Activated CD4-positive, alpha-beta T cell treated with anti-CD3 and anti-CD28 coated beads, Interleukin-2, Interleukin-6, amounts not matched to agents 100 ng/mL and 50 ng/mL, durations not matched to agents 16 hours and 8 hours (primary cell): ENCODE data around the gene ARL13B.
"Not testable (repeated sequence)": the region's sequence is repeated elsewhere in the genome, so short reads cannot be mapped to it uniquely, and the experiment has no call there.

ENCODE experiments used
- DNase-seq: peaks from one replicate; pipeline ENCODE4 v3.0.0-alpha.2; 2020

The ARL13B gene

DNA sequence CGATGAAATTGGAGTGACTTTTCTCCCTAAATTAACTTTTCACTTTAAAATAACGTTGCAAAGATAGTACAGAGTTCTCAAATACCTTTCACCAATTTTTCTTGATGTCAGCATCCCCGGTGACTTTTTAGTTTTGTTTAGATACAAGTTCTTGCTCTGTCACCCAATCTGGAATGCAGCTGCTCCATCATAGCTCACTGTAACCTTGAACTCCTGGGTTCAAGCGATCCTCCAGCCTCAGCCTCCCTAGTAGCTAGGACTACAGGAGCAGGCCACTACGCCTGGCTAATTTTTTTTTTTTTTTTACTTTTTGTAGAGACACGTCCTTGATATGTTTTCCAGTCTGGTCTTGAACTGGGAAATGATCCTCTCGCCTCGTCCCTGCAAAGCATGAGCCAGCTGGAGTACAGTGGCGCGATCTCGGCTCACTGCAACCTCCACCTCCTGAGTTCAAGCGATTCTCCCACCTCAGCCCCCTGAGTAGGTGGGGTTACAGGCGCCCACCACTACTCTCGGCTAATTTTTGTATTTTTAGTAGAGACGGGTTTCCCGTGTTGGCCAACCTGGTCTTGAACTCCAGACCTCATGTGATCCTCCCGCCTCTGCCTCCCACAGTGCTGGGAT is 83.7 kb downstream of the ARL13B start:
- no peak for DNase-seq

DNA sequence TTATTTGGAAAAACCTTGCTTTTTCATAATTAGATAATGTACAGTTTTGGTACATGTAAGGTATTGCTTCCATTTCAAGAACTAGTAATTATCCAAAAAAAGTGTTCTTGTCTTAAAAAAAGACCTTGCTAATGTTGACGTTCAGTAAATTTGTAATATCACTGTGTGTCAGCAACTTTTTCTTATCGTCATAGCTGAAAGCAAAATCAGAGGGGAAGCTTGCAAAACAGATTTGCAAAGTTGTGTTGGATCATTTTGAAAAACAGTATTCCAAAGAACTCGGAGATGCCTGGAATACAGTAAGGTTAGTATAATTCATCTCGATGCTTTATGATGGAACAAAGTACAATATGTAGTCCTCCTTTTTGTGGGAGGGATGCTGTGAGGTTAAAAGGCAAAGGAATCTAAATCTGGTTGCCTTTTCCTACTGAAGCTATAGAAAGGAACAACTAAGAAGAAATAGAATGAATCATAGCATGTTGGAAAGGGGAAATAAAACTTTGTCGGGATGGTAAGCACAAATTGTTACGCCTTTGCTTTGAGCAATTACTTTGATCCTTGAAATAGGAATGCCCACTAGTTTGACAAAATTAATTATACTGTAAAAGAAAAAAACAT is 84.4 kb downstream of the ARL13B start:
- no peak for DNase-seq

DNA sequence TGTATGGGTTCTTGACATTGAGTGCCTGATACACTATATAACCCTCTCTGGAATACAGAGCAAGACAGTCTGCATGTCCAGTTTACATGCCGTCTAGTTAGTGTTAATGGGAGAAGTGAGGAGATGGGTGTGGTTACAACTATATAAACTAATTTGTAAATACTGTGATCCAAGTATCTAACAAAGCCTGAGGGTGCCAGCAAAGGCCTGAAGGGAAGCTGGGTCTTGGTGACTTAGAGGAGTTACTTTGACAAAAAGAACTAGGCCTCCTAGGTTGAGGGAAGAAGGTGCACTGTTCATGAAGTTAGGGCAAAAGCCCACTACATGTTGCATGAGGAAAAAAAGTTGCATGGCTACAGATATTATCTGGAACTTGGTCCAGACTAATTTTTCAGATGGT is 85.2 kb downstream of the ARL13B start:
- no peak for DNase-seq

DNA sequence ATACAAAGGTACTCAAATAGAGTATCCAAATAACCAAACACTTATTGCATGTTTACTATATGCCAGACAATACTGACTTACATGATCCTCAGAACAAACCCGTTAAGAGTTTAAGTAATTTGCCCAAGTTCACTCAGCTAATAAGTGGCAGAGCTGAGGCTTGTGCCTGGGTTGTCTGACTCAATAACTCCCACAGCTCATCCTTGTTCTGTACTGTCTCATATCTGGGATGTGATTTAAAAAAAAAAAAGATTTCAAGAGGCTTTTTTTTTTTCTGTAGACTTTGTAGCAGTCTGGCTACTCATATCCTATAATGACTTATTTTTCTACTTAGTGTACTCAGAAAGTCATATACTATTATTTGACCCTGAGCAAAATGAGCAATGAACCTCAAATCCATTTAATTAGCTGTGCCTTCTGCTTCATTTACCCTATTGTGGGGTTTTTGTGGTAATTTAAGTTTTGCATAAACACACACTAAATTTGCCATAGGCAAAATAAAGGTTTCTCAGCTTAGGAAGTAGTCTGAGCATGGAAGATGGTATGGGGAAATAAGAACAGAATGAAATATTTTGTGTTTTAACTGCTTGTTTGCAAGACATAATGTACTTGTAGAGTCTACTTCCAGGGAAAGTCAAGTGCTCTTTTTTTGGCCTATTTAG is 86.0 kb downstream of the ARL13B start:
- DNase-seq = no peak

DNA sequence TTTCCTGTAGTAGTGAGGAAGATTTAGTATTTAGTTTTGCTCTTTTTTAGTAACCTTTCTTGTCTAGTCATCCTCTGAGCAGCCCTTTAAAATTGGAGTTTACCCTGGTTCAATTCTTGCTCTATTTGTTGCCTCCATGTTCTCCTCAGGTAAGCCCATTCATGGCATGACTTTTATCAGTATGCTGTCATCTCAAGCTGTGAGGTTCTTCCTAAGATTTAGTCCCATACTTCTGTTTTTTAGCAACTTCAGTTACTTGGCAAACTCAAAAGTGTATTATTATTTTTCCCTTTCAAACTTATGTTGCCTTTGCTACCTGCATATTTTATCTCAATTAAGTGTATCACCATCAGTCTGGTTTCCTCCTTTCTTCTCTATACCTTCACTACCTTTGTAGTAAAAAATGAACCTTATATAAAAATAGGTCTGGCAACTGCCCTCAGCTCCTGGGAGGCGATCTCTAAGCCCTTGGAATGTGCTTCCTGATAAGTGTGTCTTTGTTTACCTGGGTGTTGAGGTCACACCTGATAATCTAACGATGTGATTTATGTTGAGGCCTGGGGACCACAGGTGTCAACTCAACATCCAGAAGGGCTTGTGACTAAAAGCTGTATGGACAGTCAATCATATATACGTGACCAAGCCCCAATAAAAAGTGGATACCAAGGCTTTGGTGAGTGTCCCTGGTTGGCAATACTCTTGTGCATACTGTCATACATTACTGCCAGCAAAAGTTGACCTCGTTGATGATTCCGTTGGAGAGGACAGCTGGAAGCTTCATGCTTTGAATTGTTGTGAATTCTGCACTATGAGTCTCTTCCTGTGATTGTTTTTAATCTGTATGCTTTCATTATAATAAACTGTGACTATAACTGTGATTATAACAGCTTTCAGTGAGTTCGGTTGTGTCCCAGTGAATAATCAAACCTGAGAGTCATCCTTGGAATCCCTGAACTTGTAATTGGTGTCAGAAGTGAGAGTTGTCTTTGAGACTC is 86.8 kb downstream of the ARL13B start:
- DNase-seq = no peak

DNA sequence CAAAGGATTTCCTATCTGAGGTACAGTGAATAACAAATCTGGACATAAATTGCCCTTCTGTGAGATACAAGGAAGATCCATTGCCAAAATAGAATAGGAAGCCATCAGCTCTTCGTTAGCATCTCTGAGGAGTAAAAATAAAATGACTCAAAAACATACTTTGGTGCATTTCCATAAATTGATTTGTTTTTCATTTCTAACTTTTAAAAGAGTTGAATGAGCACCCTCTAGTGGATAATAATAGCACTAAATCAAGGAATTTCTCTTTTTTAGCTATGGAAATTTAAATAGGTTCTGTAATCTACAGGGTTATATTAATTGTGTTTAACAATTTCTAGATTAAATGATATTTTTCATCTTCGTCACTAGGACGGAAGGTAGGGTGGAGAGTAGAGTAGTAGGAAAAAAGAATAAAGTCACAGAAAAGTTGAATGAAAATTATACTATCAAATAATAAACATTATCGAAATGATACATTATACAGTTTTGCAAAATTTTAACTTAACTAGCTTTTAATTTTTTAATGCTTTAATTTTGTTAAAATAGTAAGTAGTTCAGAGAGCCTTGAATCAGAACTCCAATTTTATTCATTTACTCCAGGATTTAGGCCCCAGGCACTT is 89.3 kb downstream of the ARL13B start:
- no peak for DNase-seq

DNA sequence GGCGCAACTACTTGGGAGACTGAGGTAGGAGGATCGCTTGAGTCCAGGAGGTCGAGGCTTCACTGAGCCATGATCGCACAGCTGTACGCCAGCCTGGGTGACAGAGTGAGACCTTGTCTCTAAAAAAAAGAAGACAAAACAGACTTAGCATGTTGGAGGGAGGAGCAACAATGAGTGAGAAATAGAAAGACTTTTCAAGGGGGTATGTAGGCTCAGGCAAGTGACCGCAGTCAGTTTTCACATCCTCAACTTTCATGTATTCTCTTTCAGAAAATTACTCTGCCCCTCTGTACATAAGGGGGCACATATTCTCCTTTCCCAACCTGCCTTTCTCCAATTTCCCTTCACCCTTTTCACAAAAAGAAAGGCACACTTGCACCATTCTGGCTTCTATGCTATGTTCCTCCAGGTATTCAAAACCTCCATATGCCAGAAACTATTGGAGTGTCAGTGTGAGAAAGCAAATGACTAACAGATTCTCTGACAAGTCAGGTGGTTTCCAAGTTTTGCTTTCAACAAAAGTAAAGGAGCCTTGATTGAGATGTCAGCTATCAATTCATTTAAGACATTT is 90.5 kb downstream of the ARL13B start:
- no peak for DNase-seq

DNA sequence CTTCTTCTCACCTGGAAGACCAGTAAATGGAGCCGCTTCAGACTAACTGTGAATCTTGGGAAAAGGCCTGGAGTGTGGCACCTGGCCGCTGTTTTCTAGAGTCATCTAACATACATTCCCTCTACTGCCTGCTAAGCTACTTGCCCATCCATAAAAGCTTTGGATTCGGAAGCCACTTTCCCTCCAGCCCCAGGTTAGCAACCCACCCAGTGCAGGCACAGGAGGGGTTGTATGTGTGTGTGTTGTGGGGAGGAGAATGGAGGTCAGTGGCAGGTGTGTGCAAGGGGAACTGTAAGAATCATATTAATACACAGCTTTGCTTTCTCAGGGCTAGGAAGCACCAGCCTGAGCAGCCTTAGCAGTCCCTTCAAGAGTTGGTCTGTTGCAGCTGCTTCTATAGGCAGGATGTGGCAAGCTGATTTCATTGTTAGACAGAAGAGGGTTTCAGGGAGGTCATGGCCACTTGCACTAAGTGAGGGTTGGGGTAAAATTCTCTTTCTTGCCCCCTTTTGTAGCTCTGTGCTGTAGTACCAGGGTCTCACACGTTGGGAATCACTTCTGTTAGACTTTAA is 91.8 kb downstream of the ARL13B start:
- peak; percentile 23 for DNase-seq

DNA sequence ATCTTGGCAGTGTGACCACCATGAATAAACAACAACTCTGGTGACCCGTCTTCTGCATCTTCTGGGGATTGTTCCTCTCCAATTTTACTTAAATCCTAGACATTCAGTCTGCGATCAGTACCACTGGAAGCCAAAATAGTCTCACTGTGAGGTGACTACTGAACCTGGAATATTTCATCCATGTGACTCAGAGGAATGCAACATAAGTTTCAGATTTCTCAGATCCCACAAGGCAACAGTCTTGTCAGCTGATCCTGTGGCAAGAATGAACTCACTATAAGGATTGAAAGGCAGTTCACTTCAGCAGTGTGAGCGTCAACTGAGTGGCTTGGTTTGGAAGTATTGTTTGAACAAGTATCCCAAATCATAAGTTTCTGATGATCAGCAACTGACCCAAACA is 96.1 kb downstream of the ARL13B start:
- no peak for DNase-seq

DNA sequence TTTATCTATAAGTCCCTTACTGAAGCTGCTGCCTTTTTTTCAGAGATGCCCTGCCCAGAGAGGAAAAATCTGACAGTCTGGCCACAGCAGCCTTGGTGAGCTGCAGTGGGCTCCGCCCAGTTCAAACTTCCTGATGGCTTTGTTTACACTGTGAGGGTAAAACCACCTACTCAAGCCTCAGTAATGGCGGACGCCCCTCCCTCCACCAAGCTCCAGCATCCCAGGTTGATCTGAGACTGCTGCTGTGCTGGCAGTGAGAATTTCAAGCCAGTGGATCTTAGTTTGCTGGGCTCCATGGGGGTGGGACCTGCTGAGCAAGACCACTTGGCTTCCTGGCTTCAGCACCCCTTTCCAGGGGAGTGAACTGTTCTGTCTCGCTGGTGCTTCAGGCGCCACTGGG is 100.6 kb downstream of the ARL13B start:
- DNase-seq = not testable (repeated sequence)

DNA sequence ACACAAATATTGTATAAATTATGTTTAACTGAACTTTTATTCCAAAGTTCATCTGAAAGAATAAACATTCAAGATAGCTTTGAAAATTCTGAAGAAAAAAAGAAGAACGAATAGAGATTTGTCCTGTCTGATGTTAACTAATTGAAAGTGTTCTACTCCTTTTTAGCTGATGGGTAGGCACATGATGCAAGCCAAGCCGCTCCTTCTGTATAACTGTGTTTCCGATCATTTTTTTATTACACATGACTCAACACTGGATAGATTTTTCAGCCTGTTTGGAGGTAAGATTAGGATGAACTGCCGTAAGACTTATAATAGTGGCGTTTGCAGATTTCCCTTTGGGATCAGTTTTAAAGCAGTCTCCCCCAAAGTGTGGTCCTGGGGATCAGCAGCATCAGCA is 101.9 kb downstream of the ARL13B start:
- DNase-seq = no peak

DNA sequence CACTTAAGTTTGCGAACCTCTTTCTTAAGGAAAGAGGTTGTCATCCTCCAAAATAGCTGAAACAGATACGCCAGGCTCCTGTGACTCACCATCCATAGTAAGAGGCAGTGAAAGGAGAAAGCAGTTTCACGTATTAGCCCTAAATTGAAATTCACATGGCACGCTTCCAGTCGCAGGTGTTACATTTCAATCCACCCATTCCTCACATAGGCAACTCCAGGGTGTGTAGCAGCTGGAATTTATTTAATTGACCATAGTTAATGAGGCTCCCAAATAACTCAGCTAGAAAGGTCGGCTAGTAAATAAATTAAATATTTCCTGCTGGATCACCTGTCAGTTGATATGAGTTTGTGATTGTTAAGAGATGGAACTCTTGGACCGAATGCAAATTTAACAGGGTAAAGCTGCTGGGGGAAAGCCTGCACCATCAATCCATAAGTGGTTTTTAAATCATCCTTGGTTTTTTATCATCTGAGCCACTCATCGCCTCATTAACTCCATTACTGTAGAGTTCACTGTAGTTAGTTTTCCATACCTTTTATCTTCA is 102.5 kb downstream of the ARL13B start:
- no peak for DNase-seq

DNA sequence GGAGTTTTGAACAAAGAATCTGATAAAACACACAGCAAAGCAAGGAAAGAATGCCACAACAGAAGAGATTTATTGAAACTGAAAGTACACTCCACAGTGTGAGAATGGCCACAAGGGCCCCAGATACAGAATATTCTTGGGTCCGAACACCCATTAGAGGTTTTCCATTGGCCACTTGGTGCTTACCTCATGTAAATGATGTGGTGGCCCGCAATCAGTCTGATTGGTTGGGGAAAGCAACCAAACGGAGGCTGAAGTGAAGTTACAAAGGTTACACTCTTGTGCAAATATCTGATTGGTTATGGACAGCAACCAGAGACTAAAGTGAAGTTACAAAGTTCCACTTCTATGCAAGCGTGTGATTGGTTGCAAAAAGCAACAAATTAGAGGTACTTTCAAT is 103.3 kb downstream of the ARL13B start:
- no peak for DNase-seq

DNA sequence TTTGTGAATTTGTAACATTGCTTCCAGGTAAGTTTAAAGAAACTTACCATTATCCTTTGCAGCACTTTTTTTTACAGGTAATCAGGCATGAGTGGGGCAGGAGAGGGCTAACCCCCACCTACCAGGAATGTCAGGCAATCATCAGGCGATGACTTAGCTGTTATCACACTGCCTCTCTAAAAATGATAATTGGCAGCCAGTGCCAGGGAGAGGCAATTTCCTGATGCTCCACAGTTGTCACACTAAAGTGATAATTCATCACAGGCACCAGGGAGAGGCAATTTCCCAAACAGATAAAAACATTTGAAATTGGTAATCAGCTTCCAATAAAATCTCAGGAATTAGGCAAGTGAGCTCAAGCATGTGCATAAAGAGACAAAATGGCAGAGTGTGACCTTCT is 109.2 kb downstream of the ARL13B start:
- no peak for DNase-seq

DNA sequence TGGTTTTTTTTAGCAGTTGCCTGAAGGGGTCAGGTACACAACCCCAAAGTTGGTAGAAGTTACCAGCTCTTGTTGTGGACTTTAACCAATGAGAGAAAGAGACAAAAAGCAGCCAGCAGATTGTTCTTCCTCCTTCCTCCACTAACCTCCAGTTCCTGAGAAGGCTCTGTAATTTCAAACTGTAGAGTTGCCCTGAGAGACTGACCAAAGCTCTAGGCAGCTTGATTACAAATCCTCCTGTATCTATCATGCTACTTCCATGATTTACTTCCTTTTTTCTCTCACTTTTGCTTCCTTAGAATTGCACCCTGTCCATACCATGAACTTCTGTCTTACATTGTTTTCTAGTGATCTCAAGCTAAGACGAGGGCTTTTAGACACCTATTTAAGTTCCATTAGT is 112.1 kb downstream of the ARL13B start:
- DNase-seq = no peak

DNA sequence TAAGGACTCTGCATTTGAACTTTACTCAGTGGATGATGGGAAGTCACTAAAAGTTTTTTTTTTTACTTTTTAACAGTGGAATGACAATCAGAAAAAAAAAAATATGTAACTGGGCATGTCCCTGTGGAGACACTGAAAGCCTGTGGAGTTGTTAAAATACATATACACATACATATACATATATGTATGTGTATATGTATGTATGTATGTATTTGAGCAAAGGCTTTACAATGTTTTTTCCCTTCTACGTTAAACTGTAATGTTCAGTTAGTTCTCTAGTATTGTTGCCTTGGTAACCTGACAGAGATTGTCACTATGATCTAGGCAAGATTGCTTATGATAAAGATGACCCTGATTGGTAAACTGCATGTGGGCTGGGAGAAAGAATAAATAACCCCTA is 113.2 kb downstream of the ARL13B start:
- no peak for DNase-seq

DNA sequence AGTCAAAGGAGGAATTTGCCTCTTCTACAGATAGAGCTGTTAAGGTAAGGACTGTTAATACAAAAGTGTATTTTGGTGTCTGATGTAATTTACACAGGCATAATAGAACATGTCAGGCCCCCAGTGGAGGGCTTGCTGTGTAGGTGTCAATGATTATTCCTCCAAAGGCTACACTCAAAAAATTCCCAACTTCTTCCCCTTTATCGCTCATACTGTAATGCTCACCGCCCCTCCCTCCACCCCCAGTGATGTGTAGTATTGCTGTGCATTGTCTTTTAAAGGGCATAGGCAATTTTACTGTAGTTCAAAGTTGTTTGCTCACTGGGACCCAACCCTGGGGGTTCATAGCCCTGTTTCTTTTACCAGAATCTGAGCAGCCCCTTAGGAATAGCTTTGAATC is 115.2 kb downstream of the ARL13B start:
- no peak for DNase-seq

DNA sequence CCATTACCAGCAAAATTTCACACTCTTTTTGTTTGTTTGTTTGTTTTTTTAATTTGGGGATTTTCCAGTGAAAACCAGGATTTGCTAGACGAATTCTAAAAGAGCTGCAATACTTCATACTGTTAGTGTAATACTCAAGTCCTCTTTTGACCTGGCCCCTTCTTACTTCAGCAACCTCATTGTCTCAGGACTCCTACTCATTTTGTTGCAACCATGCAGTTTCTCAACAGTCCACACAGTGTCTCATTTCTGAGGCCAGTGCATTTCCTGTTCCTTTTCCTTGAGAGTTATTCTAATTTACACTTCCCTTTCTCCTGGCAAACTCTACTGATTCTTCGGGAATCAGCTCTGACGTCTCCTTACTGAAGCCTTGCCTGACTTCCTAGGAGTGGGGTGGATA is 118.5 kb downstream of the ARL13B start:
- DNase-seq = no peak

DNA sequence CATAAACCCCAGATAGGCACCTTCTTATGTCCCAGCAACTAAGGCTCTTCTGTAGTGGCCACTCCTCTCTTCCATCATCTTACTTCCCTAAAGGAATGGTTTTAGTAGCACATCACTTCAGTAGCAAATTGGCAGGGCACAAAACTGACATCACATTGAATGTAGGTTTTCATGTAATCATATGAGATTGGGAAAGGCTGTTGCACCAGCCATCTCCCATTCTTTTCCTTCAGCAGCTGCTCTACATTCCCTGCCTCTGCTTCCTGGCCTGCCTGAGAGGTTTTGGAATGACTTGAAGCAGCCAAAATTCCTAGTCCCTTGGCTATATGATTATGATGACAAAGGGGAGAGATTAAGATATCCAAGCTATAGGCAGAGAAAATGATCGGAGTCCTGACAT is 119.4 kb downstream of the ARL13B start:
- no peak for DNase-seq

DNA sequence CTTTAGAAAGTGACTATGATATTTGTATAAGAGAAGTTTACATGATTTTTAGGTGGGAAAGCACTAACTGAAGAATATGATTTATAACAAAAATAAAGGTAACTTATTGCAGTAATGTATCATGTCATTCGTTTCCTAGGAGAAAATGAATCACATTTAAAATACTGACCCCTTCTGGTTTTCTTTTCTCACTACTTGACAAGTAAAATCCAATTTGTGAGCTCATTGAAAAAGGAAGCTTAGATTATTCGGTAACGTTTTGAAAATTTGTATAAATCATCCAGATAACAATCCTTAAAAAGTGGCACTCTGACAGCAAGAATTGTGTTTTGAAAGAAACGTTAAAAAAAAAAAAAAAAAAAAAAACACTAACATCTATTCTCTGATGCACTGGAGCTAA is 121.9 kb downstream of the ARL13B start:
- no peak for DNase-seq
